ENCODE measurements around the gene VPS8. TPM values are rescaled to one million over a fixed set of nuclear protein-coding genes. Genes with fewer than 3 reads are reported as not detected.

VPS8 gene
- total RNA-seq, 4 donors from 2014 or later, result 31.0 to 39.0 (median 32.6) TPM

GRCh38 chr3:184827572-184827971 lies 15.6 kb downstream of the VPS8 start:
- Histone ChIP-seq H3K27ac (replicated peaks in 1 of 4) (no peak overlapping the region), H3K9me3 (no peaks in the 10 kb centered on the region), H3K4me1 (peaks cover 0 to 9% (median 2%) of the 10 kb centered on the region in 4 donors), H3K4me3 (no peak overlapping the region), H3K36me3 (peaks cover under 1 to 55% (median 12%) of the 10 kb centered on the region in 4 donors), H3K27me3 (no peaks in the 10 kb centered on the region)
- intact Hi-C loops (cut with DNase I), result no loop called here
- no peak for DNase-seq (ENCODE audit: extremely low spot score)
- TF ChIP-seq POLR2A (IDR thresholded peaks at IDR 0.05; ENCODE audit: low read depth) (no peak), POLR2AphosphoS5 (IDR thresholded peaks at IDR 0.05) (no peak)
- WGBS, result 84% methylated on average over 2 of the region's 2 CpGs

DNA sequence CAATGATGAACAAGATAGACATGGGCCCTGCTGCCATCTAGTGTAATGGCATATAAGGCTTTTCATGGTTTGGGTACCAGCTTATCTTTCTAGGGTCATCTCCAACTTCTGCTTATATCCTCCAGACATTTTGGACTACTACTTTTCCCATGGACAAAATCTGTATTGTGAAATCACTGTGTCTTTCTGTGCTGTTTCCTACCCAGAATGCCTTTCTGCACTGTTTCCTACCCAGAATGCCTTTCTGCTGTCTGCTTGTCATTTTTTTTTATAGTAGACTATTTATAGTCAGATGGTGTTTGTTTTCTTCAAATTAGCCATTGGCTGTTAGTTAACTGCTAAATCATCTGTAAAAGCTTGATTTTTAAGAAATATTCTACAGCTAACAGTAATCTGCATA lies 20.1 kb downstream of the VPS8 start:
- Histone ChIP-seq H3K9me3 (no peaks in the 10 kb centered on the region), H3K27ac (replicated peaks in 1 of 4) (no peak overlapping the region), H3K4me1 (peaks cover 0 to 6% (median 0%) of the 10 kb centered on the region in 4 donors), H3K27me3 (no peaks in the 10 kb centered on the region), H3K4me3 (no peak overlapping the region), H3K36me3 (peaks cover 8 to 82% (median 34%) of the 10 kb centered on the region in 4 donors)
- TF ChIP-seq POLR2AphosphoS5 (IDR thresholded peaks at IDR 0.05) (no peak), POLR2A (IDR thresholded peaks at IDR 0.05; ENCODE audit: low read depth) (no peak), EP300 (IDR thresholded peaks at IDR 0.05) (no peak), CTCF (IDR thresholded peaks at IDR 0.05) (no peak)
- no peak for DNase-seq (ENCODE audit: extremely low spot score)
- intact Hi-C loops (cut with DNase I), result no loop called here

- Histone ChIP-seq H3K4me1 (peaks cover 0 to 6% (median 0%) of the 10 kb centered on the region in 4 donors), H3K27me3 (no peaks in the 10 kb centered on the region), H3K36me3 (peaks cover 5 to 80% (median 38%) of the 10 kb centered on the region in 4 donors), H3K4me3 (no peak overlapping the region), H3K9me3 (no peaks in the 10 kb centered on the region), H3K27ac (replicated peaks in 1 of 4) (no peak overlapping the region)
- TF ChIP-seq EP300 (IDR thresholded peaks at IDR 0.05) (no peak), CTCF (IDR thresholded peaks at IDR 0.05) (no peak), POLR2A (IDR thresholded peaks at IDR 0.05; ENCODE audit: low read depth) (no peak), POLR2AphosphoS5 (IDR thresholded peaks at IDR 0.05) (no peak)
- intact Hi-C loops (cut with DNase I), result no loop called here
- WGBS, result 89% methylated on average over 4 of the region's 4 CpGs
- no peak for DNase-seq (ENCODE audit: extremely low spot score)
These were observed 20.9 kb downstream of the VPS8 start for GRCh38 chr3:184832903-184833302.

GRCh38 chr3:184836090-184836822 lies 24.3 kb downstream of the VPS8 start:
- TF ChIP-seq EP300 (IDR thresholded peaks at IDR 0.05), result no peak
- no peak for TF ChIP-seq CTCF (IDR thresholded peaks at IDR 0.05)

GRCh38 chr3:184842433-184842832 lies 30.5 kb downstream of the VPS8 start:
- Histone ChIP-seq H3K9me3 (no peaks in the 10 kb centered on the region), H3K27me3 (no peaks in the 10 kb centered on the region), H3K4me3 (no peak overlapping the region), H3K36me3 (peaks cover 0 to 13% (median 6%) of the 10 kb centered on the region in 4 donors), H3K27ac (replicated peaks in 1 of 4) (peak overlapping the region in 1 of 4 donors; percentile 18), H3K4me1 (no peaks in the 10 kb centered on the region)
- 40% methylated on average over 1 of the region's 1 CpG for WGBS
- no peak for TF ChIP-seq EP300 (IDR thresholded peaks at IDR 0.05)
- TF ChIP-seq POLR2A (IDR thresholded peaks at IDR 0.05; ENCODE audit: low read depth), result no peak
- intact Hi-C loops (cut with DNase I), result no loop called here
- DNase-seq (ENCODE audit: extremely low spot score), result no peak

More at GRCh38 chr3:184836090-184836822, 24.3 kb downstream of the VPS8 start:
- peaks cover 0 to 6% (median 0%) of the 10 kb centered on the region in 4 donors for H3K4me1 ChIP-seq
- H3K27me3 ChIP-seq, result no peaks in the 10 kb centered on the region
- peaks cover 5 to 66% (median 36%) of the 10 kb centered on the region in 4 donors for H3K36me3 ChIP-seq
- no peak overlapping the region for H3K27ac ChIP-seq (replicated peaks in 1 of 4)
- H3K9me3 ChIP-seq, result no peaks in the 10 kb centered on the region
- DNase-seq (ENCODE audit: extremely low spot score), result no peak
- no peak overlapping the region for H3K4me3 ChIP-seq
- 42% methylated on average over 2 of the region's 2 CpGs for WGBS
- intact Hi-C loops (cut with DNase I), result no loop called here
